Endothelial cell of umbilical vein (primary cell): ENCODE measurements around the gene PRDM13.

Experiments
- CTCF ChIP-seq, 2 donors: IDR thresholded peaks; 1 replicate in 1 of 2; 2 replicates in 1 of 2; pipeline ENCODE4 v1.5.1; 2011; ENCODE audit warnings: low read length in 2 of 2, mild to moderate bottlenecking in 2 of 2, moderate library complexity in 2 of 2, control low read depth in 1 of 2, inconsistent platforms in 1 of 2, low read depth in 1 of 2; ENCODE audit not compliant: insufficient read depth in 1 of 2; ENCODE audit errors: extremely low read depth in 1 of 2
- FOS ChIP-seq: IDR thresholded peaks from 2 replicates; pipeline ENCODE4 v1.6.1; 2011; ENCODE audit warnings: mild to moderate bottlenecking, low read length, moderate library complexity, borderline replicate concordance; ENCODE audit not compliant: insufficient read depth
- POLR2A ChIP-seq: IDR thresholded peaks from 2 replicates; pipeline ENCODE4 v1.6.1; 2012; ENCODE audit warnings: low read depth, mild to moderate bottlenecking, control low read depth, low read length

GRCh38 chr6:99560668-99561067, 46.0 kb upstream of the PRDM13 start:
- TF ChIP-seq CTCF (IDR thresholded peaks at IDR 0.05; ENCODE audit: extremely low read depth in 1 of 2, insufficient read depth in 1 of 2, low read depth in 1 of 2, low read length in 2 of 2) (no peak), POLR2A (no peak), FOS (no peak)
